ENCODE data around the gene GREB1L.
"Not testable (repeated sequence)": the region's sequence is repeated elsewhere in the genome, so short reads cannot be mapped to it uniquely, and the experiment has no call there.

The GREB1L gene

DNA sequence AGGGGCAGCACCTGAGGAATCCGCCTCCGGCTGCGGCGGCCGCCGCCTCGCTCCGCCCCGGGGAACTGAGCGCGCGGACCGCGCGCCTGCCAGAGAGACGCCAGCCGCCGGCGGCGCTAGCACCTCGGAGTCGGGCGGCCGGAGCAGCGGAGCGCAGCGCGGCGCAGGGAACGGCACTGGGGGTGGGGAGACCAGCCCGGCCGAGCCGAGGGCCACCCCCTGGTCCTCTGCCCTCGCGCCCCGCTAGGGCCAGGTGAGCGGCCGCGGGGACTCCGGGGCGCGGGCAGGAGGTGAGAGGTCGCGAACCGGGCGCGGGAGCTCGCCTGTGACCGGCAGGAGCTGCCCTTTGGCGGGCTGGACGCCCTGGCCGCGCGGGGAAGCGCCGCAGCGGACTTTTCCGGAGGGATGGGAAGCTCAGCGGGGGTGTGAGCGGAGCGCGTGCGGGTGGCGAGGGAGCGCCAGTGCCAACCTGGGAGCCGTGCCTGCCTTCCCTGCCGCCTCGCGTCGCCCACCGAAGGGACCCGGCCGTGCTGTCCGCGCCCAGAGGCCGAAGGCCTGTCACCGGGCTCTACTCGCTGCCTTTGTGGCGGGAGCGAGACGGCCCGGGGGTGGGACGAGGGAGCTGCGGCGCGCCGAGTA is at the start of gene GREB1L:
GREB1L (plus strand) TSS at position 92 of the 639 bp plus-strand sequence. CDS start 141,287 bp downstream, outside the sequence.
- DNase-seq, result no peak

GRCh38 chr18:21192308-21192624 is 49.8 kb upstream of the GREB1L start:
- no peak for DNase-seq

- peak in 3 of 6 experiments; percentile 4 to 26 (median 14) for DNase-seq
These were observed 46.9 kb upstream of the GREB1L start for GRCh38 chr18:21194871-21195771.

- DNase-seq, result no peak
These were observed 45.6 kb upstream of the GREB1L start for GRCh38 chr18:21196426-21196825.

DNA sequence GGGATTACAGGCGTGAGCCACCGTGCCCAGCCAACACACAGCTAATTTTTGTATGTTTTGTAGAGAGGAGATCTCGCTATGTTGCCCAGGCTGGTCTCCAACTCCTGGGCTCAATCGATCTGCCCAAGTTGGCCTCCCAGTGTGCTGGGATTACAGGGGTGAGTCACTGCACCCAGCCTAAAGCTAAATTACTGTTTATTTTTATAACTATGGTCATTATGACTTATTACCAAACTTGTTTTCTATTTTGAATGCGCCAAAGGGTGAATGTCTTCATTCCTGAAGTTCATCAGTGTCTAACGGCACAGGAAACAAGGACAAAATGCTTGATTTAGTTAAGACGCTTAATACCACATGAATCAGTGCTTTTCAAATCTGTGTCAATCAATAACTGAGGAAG is 38.9 kb upstream of the GREB1L start:
- DNase-seq, result no peak

DNA sequence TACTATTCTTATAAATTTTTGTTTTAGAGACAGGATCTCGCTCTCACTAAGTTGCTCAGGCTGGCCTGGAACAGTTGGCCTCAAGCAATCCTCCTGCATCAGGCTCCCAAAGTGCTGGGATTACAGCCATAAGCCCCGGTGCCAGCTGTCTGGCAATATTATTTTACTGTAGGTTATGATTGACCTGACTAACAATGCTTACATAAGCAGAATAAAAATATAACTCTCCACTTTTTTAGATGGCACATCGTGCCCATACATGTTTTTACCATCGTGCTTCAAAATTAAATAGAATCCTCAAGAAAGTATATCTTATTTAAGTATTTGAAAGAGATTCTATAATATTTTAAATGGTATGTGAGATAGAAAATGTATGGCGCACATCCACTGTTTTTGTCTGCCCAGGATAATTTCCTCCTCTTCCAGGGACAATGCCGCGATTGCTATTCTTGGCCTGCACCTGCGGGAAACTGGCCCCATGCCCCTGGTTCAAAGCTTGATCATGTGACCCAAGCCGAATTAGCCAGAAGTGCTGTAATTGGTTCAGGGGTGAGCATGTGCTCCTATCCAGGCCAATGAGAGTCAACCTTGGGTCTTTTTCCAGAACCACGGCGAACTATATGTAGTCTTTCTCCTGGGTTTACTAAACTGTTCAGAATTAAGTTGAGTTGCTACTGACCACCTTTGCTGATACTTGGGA is 38.3 kb upstream of the GREB1L start:
- DNase-seq, result no peak

DNA sequence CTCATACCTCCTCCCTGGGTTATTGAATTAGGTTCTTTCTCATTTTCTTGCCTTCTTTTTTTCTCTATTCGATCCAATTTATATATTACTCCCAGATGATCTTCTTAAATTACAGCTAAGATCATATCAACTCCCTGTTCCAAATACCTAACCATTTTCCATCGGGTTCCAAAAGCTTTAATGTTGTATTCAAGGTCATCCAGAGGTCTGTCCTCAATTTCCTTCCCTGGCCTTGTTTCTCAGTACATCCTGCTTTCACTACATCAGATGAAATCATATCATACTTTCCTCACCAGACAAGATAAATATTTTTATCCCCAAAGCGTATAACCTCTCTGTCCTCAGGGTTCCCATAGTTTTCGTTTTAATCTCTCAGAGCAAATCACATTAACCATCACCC is 36.3 kb upstream of the GREB1L start:
- DNase-seq, result no peak

GRCh38 chr18:21210278-21210677 is 31.8 kb upstream of the GREB1L start:
- no peak for DNase-seq

DNA sequence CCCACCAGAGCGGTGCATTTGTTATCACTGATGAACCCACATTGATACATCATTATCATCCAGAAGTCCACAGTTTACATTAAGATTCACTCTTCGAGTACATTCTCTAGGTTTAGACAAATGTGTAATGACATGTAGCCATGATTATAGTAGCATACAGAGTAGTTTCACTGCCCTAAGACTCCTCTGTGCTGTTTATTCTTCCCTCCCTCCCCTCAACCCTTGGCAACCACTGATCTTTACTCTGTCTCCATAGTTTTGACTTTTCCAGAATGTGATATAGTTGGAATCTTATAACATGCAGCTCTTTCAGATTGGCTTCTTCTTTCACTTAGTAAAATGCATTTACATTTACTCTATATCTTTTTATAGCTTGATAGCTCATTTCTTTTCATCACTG is 31.2 kb upstream of the GREB1L start:
- DNase-seq, result no peak

- DNase-seq, result not testable (repeated sequence)
These were observed 27.6 kb upstream of the GREB1L start for GRCh38 chr18:21214409-21214808.

GRCh38 chr18:21215490-21215889 is 26.5 kb upstream of the GREB1L start:
- no peak for DNase-seq

- no peak for DNase-seq
These were observed 23.2 kb upstream of the GREB1L start for GRCh38 chr18:21218862-21219261.

- DNase-seq, result no peak
These were observed 11.6 kb upstream of the GREB1L start for GRCh38 chr18:21230436-21230835.

DNA sequence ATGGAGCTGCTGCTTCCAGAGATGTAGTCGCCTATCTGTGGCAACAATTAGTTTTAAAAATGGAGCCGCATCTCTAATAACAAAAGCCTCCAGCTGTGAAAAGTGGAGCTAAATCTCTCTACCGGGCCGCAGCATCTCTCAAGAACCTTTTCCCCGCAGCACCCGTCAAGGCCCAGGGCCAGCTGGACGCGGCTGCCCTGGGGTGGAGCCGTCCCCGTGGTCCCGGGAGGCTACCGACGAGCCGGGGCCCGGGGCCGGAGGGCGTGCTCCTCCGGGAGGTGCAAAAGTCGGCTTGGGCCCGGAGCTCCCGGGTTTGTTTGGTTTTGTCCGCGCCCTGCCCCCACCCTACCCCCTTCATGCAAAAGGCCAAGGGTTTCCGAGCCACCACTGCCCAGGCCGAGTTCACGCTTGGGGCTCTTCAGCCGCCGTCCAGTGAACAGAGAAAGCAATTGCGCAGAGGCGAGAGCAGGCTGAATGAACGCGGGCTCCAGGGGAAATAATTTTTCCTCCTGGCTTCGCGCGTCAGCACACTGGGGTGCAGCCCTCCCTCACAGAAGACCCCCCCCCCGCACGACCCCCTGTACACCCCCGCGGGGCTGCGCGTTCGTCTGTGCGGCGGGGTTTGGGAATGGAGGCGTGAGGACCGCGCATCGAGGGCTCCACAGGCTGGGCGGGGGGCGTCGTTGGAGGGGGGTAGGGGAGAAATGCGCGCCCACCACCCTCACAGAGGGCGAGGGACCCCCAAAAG is 557 bp upstream of the GREB1L start:
- DNase-seq, result no peak

DNA sequence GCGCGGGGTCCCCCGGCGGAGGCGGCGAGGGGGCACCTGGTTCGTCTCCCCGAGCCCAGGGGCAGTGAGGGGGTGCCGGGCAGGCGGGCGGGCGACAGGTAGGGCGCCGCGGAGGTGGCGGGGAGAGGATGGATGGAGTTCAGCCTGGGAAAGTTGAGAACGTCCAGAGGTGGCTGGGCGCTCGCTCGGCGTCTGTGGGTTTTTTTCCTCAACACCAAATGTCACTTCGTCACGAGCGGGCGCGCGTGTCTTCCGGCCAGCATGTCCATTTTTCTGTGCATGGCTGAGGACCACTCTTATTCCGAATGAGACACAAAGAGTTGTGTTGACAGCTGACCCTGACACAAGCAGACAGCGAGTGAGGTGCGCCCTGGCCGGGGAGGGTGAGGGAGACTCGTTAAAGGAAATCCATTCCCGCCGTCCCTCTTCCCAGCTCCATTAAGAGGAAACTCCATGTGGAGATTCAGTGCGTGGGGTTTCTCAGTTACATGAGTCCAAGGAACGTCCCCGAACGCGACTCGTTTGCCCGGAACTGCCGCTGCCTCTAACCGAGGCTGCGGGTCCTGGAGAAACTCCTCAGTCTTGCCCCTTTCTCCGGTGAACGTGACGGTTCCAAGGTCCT is 859 bp downstream of the GREB1L start:
- no peak for DNase-seq

GRCh38 chr18:21254576-21254975 is 12.5 kb downstream of the GREB1L start:
- DNase-seq, result no peak

GRCh38 chr18:21255211-21255610 is 13.2 kb downstream of the GREB1L start:
- no peak for DNase-seq

GRCh38 chr18:21257386-21257785 is 15.4 kb downstream of the GREB1L start:
- no peak for DNase-seq

DNA sequence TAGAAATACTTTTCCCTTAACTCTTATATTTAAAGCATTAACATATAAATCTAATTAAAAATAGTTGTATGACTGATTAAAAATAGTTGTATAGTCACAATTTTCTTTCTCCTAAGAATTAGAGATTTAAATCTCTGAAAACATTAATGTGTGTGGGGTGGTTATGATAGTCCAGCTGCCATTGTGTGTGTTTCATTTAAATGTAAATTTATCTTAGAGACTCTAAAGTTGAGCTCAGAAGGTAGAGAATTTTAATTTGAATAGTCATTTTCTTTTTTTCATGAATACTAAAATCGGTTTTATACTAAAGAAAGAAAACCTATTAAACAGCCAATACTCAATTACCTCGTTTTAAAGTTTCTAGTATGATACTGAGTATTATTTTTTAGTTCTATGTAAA is 18.6 kb downstream of the GREB1L start:
- no peak for DNase-seq

DNA sequence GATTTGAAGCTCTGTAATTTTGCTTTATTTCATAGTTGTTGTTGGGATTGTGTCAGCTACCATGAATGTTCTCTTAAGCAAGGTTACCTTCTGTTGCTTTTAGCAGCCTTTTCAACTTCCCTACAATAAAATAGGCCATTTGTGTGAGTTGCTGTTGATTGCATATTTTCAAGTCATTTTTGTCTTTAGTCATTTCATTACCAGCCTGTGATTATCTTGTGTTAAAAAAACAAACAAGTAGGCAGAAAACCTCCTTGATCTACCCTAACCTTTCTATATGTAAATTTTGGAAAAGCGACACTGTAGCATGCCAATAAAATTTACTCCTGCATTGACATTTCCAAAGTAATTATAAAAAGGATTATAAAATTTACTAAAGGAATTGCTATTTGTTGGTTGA is 19.3 kb downstream of the GREB1L start:
- DNase-seq, result no peak

DNA sequence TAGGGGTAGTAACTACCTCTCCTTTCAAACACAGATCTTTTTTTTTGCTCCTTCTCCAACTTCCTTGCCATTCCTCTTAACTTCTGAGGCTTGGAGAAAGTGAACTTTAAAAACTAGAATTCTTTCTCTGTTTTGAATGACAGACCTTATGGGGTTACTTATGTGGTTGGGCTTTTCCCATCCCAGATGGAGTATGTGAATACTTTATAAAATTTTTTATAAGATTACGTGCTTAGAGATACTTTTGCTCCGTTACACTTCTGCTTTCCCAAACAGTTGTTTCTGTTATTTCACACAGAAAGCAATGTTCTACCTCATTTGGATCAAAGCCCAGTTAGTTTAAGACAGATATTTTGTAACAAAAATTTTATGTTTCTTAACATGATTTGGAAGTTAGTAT is 20.2 kb downstream of the GREB1L start:
- DNase-seq, result no peak

DNA sequence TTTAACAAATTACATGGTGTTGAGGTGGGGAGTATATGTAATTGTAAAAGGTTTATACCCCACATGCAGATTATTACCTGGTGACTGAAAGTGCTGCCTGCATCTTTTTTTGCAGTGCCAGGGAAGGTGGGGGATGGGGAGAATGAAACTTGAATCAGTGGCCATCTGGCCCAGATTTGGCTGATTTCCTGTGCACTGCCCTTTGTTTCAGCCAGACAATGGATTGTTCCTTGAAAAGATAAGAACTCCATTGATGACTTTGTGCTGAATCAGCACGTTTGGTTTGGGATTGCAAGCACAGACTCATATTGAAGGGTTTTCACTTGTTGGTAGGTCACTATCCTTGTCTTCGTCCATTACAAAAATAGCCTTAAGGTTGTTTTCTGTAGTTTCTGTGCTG is 20.9 kb downstream of the GREB1L start:
- DNase-seq, result no peak

GRCh38 chr18:21264651-21265050 is 22.6 kb downstream of the GREB1L start:
- DNase-seq, result no peak
